K562 (cell line): Measurements from ENCODE around the gene STUB1. TPM values are rescaled to one million over a fixed set of nuclear protein-coding genes. Genes with fewer than 3 reads are reported as not detected.
A peak's percentile ranks its signal among the peaks of the same experiment; 100 is the strongest.

Experiments used
- AFF1 ChIP-seq, 2 experiments: fragments of 450-650 bp; IDR thresholded peaks; 2 replicates each; pipeline ENCODE4 v1.6.1; 2018; ENCODE audit warnings: mild to moderate bottlenecking in 2 of 2, low read depth in 1 of 2; ENCODE audit not compliant: partially characterized antibody in 2 of 2
- ARID2 ChIP-seq: fragments of 450-650 bp; IDR thresholded peaks from 2 replicates; pipeline ENCODE4 v1.6.1; 2017; ENCODE audit warnings: antibody characterized with exemption, mild to moderate bottlenecking
- ATF6 ChIP-seq: sonication (generic); formaldehyde crosslinking; IDR thresholded peaks from 2 replicates; pipeline ENCODE4 v1.4.0; 2020; ENCODE audit warnings: mild to moderate bottlenecking, missing genetic modification reagents
- BACH1 ChIP-seq: fragments of 200-800 bp; sonication (Bioruptor generic); IDR thresholded peaks from 2 replicates; pipeline ENCODE4 v1.6.1; 2016; ENCODE audit warnings: missing genetic modification characterization, missing compliant biosample characterization
- CCNT2 ChIP-seq: IDR thresholded peaks from 2 replicates; pipeline ENCODE4 v1.6.1; 2011; ENCODE audit warnings: borderline replicate concordance, low read depth, mild to moderate bottlenecking, moderate library complexity, mixed read lengths, low read length; ENCODE audit not compliant: insufficient read length; ENCODE audit errors: extremely low read depth
- ERF ChIP-seq: fragments of 450-650 bp; formaldehyde crosslinking; IDR thresholded peaks from 2 replicates; pipeline ENCODE4 v1.4.0; 2020; ENCODE audit warnings: mild to moderate bottlenecking, mixed read lengths
- FIP1L1 ChIP-seq: fragments of 200-400 bp; formaldehyde crosslinking; IDR thresholded peaks from 2 replicates; pipeline ENCODE4 v1.6.1; 2018; ENCODE audit warnings: mild to moderate bottlenecking, low read depth, low read length; ENCODE audit not compliant: poor library complexity, severe bottlenecking
- FOS ChIP-seq: IDR thresholded peaks from 3 replicates; pipeline ENCODE4 v1.6.1; 2011; ENCODE audit not compliant: insufficient read length; ENCODE audit errors: extremely low read depth
- GABPB1 ChIP-seq: sonication (generic); formaldehyde crosslinking; IDR thresholded peaks from 2 replicates; pipeline ENCODE4 v1.8.0; 2022; ENCODE audit warnings: mild to moderate bottlenecking, missing genetic modification reagents
- MEF2D ChIP-seq: conservative IDR thresholded peaks from 2 replicates; pipeline ENCODE4 v1.6.1; 2016; ENCODE audit warnings: low read depth, missing genetic modification characterization, missing compliant biosample characterization
- NONO ChIP-seq, 2 experiments: fragments of 200-400 bp in 1 of 2; fragments of 450-650 bp in 1 of 2; formaldehyde crosslinking in 1 of 2; IDR thresholded peaks; 2 replicates each; pipeline ENCODE4 v1.6.1; 2017; ENCODE audit warnings: low read depth in 2 of 2, mild to moderate bottlenecking in 2 of 2, moderate library complexity in 2 of 2, low read length in 1 of 2
- NR2C2 ChIP-seq, 2 experiments: fragments of 200-800 bp in 1 of 2; sonication (Bioruptor generic) in 1 of 2; sonication (generic) in 1 of 2; formaldehyde crosslinking in 1 of 2; IDR thresholded peaks; 2 replicates each; pipeline versions ENCODE4 v1.6.1 to v1.8.0; 2016 to 2022; ENCODE audit warnings: mild to moderate bottlenecking in 1 of 2, missing compliant biosample characterization in 1 of 2, missing genetic modification characterization in 1 of 2, missing genetic modification reagents in 1 of 2
- NR3C1 ChIP-seq: sonication (generic); formaldehyde crosslinking; IDR thresholded peaks from 2 replicates; pipeline ENCODE4 v1.8.1; 2022; ENCODE audit warnings: missing genetic modification reagents
- PCBP2 ChIP-seq: fragments of 200-400 bp; formaldehyde crosslinking; IDR thresholded peaks from 2 replicates; pipeline ENCODE4 v1.6.1; 2018; ENCODE audit warnings: low read length, low read depth, mild to moderate bottlenecking, moderate library complexity; ENCODE audit not compliant: poor library complexity, severe bottlenecking
- PTRF ChIP-seq: fragments of 450-650 bp; IDR thresholded peaks from 2 replicates; pipeline ENCODE4 v1.6.1; 2016; ENCODE audit warnings: mild to moderate bottlenecking, missing genetic modification characterization, missing compliant biosample characterization
- SMAD4 ChIP-seq: fragments of 250-450 bp; sonication (Bioruptor Pico); conservative IDR thresholded peaks from 2 replicates; pipeline ENCODE4 v1.8.0; 2021; ENCODE audit warnings: inconsistent platforms, mild to moderate bottlenecking, moderate library complexity
- TCF7 ChIP-seq: sonication (generic); IDR thresholded peaks from 2 replicates; pipeline ENCODE4 v1.6.1; 2016; ENCODE audit warnings: antibody characterized with exemption, borderline replicate concordance
- ZKSCAN8 ChIP-seq: fragments of 200-800 bp; sonication (Bioruptor generic); IDR thresholded peaks from 2 replicates; pipeline ENCODE4 v1.6.1; 2016; ENCODE audit warnings: missing genetic modification characterization, missing compliant biosample characterization
- ZNF146 ChIP-seq: IDR thresholded peaks from one replicate; pipeline ENCODE4 v1.6.1; 2018; ENCODE audit warnings: missing compliant biosample characterization; ENCODE audit not compliant: unreplicated experiment
- ZNF24 ChIP-seq: fragments of 450-650 bp; IDR thresholded peaks from 2 replicates; pipeline ENCODE4 v1.6.1; 2016
- ZNF253 ChIP-seq: fragments of 250-450 bp; sonication (Bioruptor Pico); conservative IDR thresholded peaks from 2 replicates; pipeline ENCODE4 v1.6.1; 2021; ENCODE audit warnings: mild to moderate bottlenecking
- ZNF79 ChIP-seq: fragments of 250-450 bp; sonication (Bioruptor Pico); IDR thresholded peaks from 2 replicates; pipeline ENCODE4 v1.4.0; 2020; ENCODE audit warnings: low read depth, mild to moderate bottlenecking, moderate library complexity
- polyA plus RNA-seq, 8 experiments: library from polyadenylated mRNA; depleted of rRNA in 4 of 8; stranded (reverse) in 5 of 8; unstranded in 3 of 8; fragments of >200 nt; fragmentation: Nextera tagmentation in 2 of 8; fragmentation: Illumina TruSeq in 1 of 8; extraction: Ambion mirVana in 2 of 8; extraction: Trizol in 1 of 8; gene quantifications; 2 replicates each; pipeline versions ENCODE4 v1.2.1 to v1.2.3, GENCODE V29; 2011 to 2014; ENCODE audit warnings: inconsistent platforms in 1 of 8, missing spikeins in 1 of 8
- total RNA-seq, 7 experiments: library from RNA; depleted of rRNA in 6 of 7; stranded (reverse); fragments of >200 nt in 6 of 7; fragmentation: Illumina TruSeq in 2 of 7; extraction: Trizol in 2 of 7; gene quantifications; 2 replicates each; pipeline versions ENCODE4 v1.2.1 to v1.2.3, GENCODE V29; 2011 to 2021; ENCODE audit warnings: low replicate concordance in 1 of 7

The STUB1 gene
- total and polyA plus RNA-seq, 9 of the 15 experiments (the other 6 are each of a cell fraction or from before 2014, with no cell fraction given) = 10.6 to 251 (median 152) TPM

GRCh38 chr16:636206-637080, 43.8 kb upstream of the STUB1 start, which contains the start of gene METTL26 (continued):
- TF ChIP-seq CCNT2 (peak; percentile 93), FOS (no peak), SMAD4 (CRISPR knock-in tag) (peak; percentile 83), ZNF146 (CRISPR knock-in tag) (peak; percentile 13), ZNF24 (no peak; the same call in 1 of the 2 replicates), ZNF253 (CRISPR knock-in tag) (no peak), AFF1 (IDR thresholded peaks at IDR 0.05; ENCODE audit: low read depth in 1 of 2, partially characterized antibody in 2 of 2) (peak; percentile 70 to 95), PCBP2 (no peak), MEF2D (tag) (no peak), NR3C1 (no peak), FIP1L1 (peak; percentile 92), TCF7 (no peak; the same call in 1 of the 2 replicates), PTRF (tag) (no peak), ARID2 (no peak), NR2C2 (CRISPR knock-in tag; IDR thresholded peaks at IDR 0.05) (peak; percentile 87), NR2C2 (tag; IDR thresholded peaks at IDR 0.05) (peak; percentile 97), ERF (peak; percentile 21; the same call in 1 of the 2 replicates), GABPB1 (CRISPR knock-in tag) (peak; percentile 85), ATF6 (CRISPR knock-in tag) (peak; percentile 85; the same call in 1 of the 2 replicates), NONO (IDR thresholded peaks at IDR 0.05; ENCODE audit: low read depth in 2 of 2, low read length in 1 of 2) (peak; percentile 39 to 79; a peak in 2 of 4 replicates), ZKSCAN8 (no peak), BACH1 (tag) (no peak), ZNF79 (CRISPR knock-in tag) (no peak)
